Stimulated activated CD4-positive, alpha-beta T cell treated with anti-CD3 and anti-CD28 coated beads, Interleukin-12 subunit alpha, Interleukin-12 subunit beta, amount 100 ng/mL, for 24 hours (primary cell): ENCODE results near the gene SORT1.
"Not testable (repeated sequence)": the region's sequence is repeated elsewhere in the genome, so short reads cannot be mapped to it uniquely, and the experiment has no call there.

Experiments used
- DNase-seq, 2 experiments: peaks; one replicate each; pipeline ENCODE4 v3.0.0-alpha.2; 2020; ENCODE audit warnings: low read depth in 2 of 2

SORT1 gene

DNA sequence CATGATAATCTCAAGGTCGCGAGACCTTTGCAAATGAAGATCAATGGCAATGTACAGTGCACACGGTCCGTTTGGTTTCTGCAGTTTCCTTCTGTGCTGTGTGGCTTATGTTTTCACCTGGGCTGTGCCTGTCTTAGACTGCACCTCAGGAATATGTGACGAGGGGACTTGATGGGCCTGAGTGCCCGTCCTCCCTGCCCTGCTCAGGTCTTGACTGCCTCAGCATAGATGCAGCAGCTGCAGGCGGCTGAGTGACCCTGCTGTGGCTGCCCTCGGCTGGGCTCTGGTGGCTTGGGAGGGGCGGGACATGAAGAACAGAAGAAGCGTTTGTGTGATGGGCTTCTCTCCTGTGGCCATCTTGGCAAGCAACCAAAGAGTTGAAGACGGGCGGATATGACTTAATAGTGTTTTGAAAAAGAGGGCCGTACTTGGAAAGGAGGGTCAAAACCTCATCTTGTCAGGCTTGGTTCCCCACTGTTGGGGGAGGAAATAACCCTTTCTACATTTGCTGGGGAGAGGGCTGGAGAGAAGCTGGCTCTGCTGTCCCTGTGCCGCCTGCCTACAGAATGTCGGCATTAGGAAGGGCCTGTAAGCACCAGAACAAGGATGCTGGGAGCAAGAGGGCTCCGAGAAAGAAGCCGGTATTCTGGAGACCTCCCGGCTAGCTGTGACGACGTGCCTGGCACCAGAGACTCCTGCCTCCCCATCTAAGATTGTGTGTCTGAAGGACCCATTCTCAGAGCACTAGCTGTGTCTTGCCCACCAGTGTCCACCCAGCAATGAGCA, 98.0 kb downstream of the SORT1 start:
- no peak for DNase-seq

DNA sequence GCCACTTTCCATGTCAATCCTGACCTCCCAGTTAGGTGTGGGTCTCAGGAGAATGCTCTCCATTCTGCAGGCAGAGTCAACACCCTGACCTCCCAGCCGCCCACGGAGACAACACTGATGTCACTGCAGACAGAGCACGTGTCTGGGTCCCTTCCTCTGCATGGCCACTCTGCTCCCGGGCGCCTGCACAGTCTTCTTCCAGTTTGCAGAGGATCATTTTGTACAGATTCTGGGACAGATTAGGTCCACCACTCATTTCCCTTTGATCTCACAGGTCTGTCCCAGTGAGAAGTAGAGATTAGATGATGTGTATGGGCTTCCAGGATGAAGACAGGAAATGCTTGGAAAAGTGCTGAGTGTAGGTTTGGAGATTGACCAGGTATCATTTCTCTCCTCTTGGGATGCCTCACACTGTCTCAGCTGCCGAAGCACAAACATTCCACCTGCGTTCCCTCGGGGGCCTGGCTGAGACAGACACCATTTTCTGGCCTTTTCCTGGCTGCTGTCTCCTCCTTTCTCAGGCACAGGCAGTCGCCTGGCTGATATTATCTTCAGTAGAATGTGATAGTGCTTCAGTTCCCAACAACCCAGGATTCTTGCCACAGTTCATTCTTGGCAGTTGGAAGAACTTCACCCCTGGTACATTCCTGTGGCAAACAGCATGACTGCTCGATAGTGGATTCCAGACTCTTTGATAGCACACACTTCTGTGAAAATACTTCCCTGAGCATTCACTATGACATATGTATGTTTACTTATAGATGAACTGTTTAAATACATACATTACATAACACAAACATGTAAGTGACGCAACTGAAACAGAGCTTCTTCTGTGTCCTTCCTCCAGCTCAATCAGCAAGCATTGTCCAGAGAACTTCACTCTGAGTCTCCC, 98.8 kb downstream of the SORT1 start:
- DNase-seq, result peak in 1 of 2 experiments; percentile 5

DNA sequence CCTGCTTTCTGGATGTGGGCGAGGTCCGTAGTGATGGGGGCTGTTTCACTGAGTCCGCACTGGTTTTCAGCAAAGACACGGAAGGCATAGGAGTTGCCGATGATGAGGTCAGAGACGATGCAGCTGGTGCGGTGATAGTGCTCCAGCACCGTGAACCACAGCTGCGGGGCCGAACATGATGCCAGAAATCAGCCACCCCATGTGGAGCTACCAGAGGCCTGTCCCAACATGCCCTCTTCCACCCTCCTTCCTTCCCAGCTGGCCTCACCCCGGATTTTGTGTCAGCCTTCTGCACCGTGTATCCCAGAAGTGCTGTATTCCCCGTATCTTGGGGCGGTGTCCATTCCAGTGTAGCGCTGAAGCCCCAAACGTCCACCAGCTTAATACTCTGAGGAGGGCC, 100.9 kb downstream of the SORT1 start:
- no peak for DNase-seq

DNA sequence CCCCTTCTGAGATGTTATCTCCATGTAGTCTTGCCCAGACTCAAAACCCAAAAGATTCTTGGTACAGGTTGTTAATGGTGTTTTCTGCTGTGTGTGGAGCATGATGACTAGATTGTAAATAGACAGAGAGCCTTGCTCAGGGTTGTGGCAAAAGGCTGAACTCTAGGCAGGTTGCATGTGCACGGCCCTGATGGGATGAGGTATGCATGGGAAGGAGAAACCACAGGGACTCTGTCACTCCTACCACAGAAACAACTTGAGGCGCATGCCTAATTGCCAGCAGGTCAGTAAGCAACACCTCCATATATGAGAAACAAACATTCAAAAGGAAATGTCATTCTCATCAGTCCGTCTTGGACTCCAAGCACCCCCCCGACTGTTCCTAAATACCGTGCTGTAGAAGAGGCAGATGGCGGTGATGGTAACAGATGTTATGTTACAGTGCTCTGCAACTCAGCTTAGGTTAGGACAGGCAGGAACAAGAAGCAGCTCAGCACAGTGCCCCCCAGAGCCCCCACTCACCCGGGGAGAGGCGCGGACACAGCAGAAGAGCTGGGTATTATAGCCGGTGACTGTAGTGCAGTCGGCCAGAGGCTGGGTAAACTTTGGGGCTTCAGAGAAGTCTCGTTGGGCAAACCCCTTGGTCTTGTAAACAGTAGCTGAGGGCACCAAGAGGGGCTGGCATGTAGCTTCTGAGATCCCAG, 101.9 kb downstream of the SORT1 start:
- DNase-seq, result no peak

DNA sequence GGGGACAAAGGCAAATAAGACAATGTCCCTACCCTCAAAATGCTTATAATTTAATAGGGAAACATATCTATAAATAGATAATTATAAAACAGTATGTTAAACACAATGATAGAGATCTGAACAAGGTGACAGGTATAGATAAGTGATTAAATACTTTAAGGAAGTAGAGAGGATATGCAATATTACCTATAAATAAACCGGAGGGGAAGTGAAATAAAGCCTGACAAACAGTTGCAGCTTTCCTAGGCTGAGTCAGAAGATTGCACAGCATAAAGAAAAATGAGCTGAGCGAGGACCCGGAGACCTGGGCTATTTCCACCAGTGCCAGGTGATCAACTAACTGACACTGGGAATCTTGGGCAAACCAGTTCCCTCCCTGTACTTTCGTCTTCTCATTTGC, 103.2 kb downstream of the SORT1 start:
- DNase-seq, result no peak

DNA sequence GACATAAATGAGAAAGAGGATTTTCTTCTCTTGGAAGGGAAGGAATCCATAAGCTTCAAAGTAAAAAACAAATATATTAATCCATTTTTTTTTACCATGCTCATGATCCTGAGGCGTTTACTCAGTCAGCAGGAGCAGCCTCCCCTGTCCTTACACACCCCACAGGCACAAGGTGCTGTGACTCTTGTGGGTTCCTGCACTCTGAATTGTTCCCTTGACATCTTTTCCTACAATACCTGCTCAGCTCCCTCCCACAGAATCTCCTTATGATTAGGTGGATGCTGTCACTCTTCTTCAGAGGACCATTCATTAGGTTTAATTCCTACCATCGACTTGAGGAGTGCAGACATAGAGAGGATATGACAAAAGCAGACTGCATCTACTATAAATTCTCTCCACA, 104.7 kb downstream of the SORT1 start:
- no peak for DNase-seq

DNA sequence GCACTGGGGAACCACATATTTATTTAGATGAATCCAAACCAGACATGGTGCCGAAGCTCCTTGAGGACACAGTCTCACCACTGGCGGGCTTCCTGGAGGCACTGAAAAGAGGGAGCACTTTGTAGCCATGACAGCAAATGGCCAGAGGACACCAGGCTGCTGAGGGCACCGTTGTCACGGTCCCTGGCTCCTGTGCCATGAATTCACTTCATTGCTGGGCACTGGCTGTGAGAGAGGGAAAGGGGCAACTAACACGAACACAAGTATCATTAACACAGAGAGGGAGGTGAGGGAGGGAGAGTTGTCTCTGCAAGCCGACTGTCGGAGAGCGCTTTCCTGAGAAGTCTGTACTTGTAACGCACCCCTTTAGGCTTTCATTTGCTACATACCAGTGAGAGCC, 105.4 kb downstream of the SORT1 start:
- DNase-seq, result no peak

DNA sequence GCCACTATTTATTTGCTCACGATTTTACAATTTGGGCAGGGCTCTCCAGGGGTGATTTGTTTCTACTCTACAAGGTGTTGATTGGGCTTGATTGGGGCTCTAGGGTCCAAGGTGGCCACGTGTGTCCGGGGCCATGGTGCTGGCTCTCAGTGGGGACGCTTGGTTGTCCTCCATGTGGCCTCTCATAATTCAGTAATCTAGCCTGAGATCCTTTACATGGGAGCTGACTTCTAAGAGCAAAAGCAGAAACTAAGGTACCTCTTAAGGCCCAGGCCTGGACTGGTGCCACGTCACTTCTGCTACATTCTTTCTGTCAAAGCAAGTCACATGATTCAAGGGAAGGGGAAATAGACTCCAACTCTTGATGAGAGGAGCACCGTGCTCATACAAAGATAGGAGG, 106.7 kb downstream of the SORT1 start:
- no peak for DNase-seq

DNA sequence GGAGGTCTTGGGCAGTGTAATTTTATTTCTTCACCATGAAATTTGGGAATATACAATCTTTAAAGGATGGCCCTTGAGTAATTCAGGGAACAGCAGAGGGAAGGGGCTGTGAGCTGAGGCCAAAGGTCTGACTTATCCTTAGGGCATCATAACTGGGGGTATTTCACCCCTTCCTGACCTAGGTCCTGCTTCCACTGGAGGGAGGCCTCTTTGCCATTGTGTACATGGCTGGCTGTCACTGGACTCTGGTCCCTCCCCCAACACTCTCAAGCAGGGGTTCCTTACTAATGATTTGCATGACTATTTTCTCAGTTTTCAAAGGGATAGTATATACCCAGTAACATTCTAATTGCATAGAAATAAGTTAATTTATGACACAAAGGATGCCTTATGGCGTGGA, 107.6 kb downstream of the SORT1 start:
- no peak for DNase-seq

DNA sequence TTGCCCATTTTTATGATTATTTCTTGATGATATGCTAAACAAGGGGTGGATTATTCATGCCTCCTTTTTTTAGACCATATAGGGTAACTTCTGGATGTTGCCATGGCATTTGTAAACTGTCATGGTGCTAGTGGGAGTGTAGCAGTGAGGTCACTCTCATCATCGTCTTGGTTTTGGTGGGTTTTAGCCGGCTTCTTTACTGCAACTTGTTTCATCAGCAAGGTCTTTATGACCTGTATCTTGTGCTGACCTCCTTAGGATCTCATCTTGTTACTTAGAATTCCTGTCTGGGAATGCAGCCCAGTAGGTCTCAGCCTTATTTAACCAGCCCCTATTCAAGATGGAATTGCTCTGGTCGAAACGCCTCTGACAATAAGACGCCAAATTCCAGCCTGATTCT, 111.0 kb downstream of the SORT1 start:
- DNase-seq, result not testable (repeated sequence)

DNA sequence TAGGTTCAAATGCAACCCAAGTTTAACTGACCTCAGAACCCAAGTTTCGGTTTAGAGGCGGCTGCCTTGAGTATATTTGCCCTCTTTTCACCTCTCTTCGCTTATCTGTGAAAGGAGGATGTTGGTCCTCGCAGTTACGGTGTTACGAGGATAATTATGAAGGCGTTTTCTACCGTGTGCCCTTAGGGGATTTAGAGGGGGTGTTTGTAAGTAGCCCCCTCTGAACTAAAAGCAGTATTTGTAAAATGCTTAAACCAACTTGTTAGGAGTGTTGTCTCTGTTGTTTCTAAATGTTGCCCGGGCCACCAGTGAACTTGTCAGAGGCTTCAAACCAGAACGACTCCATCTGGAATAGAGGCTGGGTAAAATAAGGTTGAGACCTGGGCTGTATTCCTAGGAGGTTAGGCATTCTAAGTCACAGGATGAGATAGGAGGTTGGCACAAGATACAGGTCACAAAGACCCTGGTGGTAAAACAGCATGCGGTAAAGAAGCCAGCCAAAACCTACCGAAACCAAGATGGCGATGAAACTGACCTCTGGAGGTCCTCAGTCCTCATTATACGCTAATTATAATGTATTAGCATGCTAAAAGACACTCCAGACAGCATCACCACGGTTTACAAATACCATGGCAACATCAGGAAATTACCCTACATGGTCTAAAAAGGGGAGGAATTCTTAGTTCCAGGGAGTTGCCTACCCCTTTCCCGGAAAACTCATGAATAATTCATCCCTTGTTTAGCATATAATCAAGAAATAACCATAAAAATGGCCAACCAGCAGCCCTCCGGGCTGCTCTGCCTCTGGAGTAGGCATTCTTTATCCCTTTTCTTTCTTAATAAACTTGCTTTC, 113.7 kb downstream of the SORT1 start:
- no peak for DNase-seq

DNA sequence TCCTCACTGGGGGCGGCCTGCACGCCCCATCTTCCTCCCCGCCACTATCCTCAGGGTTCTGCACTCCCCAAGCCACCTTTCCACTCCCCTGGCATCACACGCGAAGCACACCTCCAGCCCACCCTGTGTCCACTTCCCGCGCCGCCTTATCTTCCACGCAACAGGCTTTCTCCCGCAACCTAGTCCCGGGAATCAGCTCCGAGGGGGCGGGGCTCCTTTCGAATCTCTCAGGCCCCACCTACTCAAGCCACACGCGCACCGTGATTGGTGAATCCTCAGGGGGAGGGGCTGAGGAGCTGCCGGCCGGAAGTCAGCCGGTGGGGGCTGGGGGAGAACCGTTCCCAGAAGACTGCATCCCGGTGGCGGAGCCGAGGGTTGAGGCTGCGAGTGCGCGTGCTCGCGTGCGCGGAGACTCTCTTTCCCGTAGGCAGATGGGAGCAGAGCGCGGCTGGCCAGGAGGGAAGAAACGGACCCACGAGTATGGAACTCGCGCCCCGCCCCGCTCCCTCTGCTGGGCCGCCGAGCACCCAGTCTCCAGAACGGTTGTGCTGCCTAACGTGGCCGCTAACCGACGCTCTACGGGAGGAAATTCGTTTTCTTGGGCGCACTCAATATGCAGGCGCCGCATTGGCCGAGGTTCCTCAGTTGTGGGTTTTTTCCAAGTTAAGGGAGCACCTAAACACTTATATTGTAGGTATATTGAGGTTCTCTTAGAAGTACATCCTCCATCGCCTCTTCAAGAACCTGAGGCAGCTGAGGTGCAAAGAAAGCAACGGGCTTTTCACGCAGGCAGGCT, 114.6 kb downstream of the SORT1 start, which contains the start of gene PSRC1:
PSRC1 (minus strand) TSS at position 194 of the 796 bp plus-strand sequence.
- DNase-seq, result peak; percentile 77 to 89

DNA sequence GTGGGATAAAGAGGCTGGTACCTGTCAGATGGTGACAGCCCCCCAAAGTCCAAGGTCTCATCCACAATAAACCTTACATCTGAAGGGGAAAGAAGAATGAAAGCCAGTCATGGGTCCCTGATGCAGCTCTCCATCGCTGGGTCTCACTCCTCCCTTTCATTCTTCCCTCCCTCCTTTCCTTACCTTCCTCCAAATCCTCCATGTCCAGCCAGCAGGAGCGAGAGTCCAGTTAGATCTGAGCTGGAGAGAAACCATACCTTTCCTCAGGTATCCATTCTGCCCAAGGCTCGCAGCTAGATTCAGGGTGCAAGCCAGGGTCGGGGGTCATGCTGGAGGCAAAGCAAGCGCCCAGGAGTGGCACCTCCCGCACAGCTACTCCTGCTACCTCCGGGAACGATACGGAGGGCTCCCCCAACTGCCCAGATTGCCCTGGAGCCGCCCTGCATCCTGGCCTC, 115.2 kb downstream of the SORT1 start:
- no peak for DNase-seq

DNA sequence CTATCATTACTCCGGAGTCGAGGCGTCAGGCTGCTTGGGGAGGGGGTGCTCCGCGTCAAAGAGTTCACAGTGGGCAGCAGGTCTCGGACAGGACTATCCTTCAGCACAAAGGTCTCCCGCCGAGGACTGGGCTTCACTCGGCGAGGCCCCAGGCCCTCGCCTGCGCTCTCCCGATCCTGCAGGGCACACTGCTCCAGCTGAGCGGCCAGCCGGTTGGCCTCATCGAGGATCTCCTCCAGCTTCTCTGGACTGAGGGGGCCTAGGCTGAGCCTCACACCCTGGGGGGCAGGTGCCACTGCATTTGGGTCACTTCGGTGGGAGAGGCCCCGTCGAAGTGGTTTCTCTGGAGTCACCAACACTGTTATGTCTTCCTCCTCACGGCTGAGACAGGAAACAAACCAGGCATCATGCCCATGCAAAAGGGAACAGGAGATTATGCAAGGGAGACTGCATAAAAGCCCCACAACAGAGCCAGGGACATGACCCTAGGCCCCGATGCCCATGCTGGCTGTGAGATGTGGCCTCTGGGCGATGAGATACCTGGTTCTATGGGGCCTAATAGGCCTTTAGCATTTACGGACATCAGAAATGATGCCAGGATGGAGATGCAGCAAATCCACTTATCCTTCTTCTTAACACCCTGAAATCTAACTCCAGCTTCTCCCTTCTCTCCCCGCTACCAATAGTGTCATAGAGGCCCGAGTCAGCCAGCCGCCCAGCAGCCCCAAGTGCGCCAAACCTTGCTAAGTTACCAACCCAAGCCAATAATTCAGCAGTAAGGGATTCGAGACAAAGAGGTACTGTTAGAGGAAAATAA, 115.8 kb downstream of the SORT1 start:
- DNase-seq, result no peak

DNA sequence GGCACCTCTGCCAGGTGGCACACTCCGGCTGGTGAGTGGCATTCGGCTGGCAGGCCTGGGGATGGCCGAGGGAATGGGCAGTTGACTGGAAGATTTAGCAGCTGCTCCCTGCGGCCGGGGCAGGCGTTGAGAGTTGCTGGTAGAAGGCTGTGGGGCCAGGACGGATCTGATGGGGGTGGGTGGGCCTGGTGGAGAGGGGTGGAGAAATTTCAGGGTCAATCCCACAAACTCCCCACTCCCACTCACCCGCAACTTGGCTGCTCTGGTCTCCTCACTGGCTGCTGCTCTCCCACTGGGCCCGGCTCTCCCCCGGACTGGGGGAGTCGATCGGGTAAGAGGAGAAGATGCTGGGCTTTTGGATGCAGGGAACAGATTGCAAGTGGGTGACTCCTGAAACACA, 116.9 kb downstream of the SORT1 start:
- no peak for DNase-seq

DNA sequence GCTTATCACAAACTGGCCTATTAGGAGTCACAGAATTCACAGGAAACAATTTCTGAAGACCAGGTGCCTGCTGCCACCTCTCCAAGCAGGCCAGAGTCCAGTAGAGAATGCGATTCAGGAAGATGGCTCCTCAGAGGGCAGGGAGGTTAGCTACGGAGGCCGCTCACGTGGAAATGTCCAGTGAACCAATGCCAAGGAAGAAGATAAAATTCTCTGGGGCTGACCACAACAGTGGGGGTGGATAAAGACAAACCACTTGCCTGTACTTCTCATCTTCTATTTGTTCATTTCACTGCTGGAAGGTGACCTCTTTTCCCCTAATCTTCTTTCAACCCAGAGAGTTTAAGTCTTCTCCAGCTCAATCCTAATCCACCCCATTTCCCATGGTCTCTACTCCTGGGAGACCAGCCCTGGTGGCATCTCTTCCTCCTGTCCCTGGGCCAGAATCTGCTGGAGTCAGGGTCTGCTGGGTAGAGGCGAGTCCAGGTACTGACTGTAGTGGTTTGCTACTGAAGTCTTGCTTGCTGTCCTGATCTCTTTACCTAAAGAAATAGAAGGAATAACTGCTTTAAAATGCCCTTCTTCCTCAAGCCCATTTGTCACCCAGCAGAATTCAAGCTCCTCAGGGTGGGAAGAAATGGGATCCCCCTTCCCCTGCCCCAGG, 118.0 kb downstream of the SORT1 start:
- DNase-seq, result no peak

DNA sequence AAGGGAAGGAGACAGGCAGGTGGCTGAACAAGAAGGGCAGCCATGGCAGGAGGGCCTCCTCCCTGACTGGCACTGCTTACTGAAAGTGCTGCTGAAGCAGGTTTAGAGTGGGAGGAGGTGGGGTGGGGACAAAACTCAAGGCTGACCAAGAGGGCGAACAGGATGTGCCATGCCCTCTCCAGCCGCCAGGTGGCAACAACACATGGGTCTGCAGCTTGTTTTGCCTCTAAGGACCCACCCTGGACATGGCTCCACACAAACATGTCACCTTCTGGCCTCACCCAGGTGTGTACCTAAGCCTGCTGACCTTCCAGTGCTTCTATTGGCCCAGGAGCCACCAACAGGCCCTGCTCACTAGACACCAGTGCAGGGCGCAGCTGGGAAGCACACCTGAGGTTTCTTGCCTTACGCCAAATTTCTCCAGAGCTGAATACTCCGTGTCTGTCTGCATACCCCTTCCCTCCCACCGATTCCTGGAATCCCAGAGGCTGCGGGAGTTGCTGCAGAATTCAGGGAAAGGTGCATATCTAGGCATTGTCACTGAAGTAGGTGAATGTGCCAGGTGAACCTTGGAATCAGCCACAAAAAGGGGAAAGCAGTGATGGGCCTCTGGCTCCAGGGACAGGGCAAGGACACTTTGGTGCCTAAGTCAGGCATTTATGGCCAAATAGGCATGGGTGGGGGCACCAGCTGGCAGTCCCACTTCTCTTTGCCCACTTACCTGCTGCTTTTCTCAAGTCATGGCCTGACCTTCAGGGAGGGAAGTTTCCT, 120.1 kb downstream of the SORT1 start:
- DNase-seq, result peak; percentile 24 to 66

DNA sequence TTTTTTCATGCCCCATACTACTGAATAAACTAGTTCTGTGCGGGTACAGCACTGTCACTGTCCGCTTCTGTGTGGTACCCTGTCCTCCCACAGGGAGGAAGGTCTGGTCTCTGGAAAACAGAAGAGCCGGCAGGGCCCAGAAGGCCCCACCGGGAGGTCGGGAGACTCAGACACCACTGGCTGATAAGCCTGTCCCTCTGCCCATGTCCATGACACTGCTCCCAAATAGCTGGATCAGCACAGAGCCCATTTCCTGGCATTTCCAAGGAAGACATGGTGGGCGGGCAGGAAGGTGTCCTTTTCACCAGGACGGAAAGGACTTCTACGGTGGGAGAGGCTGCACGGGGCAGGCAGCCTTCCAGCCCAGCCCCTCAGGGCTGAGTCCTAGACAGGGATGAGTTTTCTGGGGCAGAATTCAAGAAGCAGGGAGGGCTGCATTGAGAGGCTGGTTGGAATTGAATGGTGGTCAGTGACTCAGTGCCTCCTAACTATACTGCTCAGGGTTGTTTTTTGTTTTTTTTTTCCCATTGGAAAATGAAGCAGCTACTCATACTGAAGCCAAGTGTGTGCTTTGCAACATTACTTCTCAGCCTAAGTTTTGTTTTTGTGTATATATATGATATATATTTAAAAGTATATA, 121.9 kb downstream of the SORT1 start:
- no peak for DNase-seq
